CD4-positive, alpha-beta T cell treated with Interleukin-4 for 1 hour (primary cell): ENCODE results near the gene SOCS6.
"Not testable (repeated sequence)": the region's sequence is repeated elsewhere in the genome, so short reads cannot be mapped to it uniquely, and the experiment has no call there.

Experiments used
- DNase-seq, 2 donors: peaks; one replicate each; pipeline ENCODE4 v3.0.0-alpha.2; 2020 to 2022

The SOCS6 gene

DNA sequence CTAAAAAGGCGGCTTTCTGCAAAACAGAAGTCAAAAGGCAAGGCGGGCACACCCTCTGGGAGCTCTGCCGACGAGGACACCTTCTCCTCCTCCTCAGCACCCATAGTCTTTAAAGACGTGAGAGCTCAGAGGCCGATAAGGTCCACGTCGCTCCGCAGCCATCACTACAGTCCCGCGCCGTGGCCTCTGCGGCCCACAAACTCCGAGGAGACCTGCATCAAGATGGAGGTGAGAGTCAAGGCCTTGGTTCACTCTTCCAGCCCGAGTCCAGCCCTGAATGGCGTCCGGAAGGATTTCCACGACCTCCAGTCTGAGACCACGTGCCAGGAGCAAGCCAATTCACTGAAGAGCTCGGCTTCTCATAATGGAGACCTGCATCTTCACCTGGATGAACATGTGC lies 36.1 kb downstream of the SOCS6 start:
- DNase-seq, result no peak

DNA sequence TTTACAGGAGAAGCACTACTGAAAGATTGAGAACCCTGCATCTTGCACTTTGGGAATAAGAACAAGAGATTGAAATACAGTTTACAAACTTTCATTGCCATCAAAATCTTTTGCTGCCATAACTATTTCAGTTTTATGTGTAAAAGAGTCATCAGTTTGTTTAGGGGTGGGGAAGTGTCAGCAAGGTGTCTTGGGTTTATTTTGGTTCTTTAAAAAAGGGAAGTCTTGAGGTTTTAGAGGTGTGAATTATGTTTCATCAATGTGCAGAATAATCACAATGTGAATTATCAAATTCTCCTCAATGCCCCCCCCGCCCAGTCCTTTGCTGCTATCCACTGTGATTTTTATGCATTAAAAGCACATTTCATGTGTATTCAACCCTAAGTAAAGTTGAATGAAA lies 37.4 kb downstream of the SOCS6 start:
- DNase-seq, result no peak

DNA sequence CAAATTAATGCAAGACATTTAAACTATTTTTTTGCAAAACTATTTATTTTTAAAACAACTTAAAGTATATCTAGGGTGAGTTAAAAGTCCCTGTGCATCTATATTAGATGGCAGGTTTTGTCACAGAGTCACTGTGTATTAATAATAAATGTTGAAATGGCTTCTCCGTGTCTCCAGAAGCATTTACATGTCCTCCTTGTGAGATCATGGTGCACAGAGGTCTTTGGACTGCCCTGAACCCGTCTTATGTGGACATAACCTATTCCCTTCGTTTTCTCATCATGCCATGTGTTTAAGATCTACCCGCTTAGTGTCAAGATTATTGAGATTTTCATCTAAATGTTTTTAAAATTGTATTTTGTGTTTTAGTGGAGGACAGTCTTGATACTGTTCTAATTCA lies 39.3 kb downstream of the SOCS6 start:
- no peak for DNase-seq

DNA sequence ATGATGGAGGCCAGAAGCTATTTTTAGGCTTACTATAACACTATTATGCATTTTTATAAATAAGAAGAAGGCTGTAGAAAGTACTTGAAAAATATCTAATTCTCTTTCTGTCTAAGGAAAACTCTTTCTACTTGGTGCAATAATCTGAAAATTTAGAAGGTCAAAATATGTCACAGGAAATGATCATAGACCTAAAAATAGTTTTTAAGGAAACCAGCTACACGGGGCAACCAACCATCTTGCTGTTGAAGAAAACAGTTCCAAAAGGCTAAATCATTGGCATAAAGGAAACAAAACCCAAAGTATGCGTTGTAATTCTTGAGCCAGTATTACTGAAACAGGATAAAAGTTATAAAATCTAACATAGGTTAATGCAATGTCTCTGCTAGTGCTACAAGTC lies 40.2 kb downstream of the SOCS6 start:
- DNase-seq, result no peak

DNA sequence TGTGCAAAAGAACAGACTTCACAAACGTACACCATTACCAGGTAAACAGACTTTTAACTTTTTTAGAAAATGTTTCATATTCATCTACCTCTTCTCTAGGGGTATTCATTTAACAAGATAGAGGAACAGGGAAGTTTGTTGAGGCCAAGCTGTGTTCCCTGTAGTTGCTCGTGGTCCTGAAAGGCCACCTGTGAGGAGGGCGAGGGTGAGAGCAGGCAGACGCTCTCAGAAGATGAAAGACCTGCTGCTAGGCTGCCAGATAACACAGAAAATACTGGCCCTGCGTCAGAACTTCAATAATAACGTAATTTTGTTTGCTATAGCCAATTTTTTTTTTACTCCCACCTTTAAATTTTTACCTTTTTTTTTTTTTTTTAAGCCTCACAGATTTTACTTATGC lies 42.0 kb downstream of the SOCS6 start:
- no peak for DNase-seq

DNA sequence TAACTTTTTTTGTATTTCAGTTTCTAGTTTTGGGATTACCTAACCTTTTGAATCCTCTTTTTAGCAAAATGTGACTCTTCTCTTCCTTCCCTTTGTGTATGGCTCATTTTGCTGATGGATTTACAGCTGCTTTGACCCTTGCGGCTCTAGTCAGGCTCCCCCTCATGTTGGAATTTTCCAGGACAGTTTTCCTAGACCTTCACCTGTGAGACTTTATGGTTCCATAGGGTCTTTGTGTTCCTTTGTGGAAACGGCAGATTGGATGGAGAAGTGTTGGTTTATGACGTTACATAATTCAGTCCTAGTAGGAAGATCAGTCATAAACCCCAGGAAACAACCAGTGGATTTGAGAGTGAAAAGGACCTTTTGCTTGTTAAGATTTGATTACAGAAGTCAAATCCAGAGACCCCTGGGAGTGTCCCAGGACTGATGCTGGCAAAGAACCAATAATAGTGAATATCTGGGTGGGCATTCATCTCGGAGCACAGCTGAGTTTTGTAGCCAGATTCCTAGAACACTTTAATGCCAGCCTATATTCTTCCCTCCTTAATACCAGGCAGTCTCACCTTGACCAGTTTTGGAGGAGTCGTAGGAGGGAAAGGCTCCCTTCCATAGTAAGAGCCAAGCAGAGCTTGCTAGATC lies 42.7 kb downstream of the SOCS6 start:
- DNase-seq, result no peak

DNA sequence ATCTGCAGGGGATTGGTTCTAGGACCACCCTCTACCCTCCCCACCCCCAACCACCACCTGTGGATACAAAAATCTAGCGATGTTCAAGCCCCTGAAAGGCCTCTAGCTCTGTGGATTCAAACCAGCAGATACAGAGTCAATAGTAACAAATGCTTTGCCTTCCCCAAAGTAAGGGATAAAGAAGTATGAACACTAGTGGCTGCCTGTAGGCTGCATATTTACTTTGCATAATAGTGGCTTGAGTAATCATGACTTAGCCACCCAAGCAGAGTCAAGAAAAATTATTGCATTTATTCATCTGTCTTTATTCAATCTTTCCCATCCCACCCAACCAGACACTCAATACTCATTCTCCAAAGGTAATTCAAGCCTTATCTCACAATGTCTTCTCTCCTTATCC lies 43.8 kb downstream of the SOCS6 start:
- no peak for DNase-seq

DNA sequence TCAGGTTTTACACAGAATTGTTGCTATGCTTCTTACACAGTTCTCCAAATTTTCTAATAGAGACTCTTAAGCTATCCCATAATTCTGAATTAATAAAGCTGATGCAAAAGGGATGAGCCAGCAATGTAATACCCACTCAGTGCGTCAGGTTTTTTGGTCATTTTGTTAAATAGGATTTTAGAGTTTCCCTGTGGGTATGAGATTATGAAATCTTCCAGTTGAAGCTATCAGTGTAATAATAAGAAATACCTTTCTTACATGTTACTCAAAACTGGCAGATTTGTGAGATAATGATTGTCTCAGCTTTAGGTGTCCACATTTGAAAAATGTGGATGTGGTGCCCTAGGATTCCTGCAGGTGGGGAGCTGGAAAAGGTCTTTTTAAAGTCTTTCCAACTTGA lies 44.5 kb downstream of the SOCS6 start:
- no peak for DNase-seq

DNA sequence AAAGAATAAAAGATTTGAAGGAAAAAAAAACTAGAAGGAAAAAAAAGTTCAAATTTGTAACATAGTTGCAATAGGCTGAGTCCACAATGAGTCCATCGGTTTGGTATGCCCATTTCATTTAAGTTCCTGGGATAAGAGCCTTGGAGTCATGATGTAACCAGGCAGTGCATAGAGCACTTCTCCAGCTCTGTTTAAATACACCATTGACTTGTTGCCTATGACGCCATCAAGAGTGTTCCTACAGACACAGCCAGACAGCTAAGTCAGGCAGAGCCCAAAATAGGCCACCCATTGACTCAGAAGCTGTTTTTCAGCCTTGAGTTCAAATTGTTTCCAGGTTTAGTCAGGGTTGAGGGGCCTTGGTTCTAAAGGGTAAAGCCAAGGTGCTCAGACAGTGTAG lies 44.9 kb downstream of the SOCS6 start:
- DNase-seq, result no peak

DNA sequence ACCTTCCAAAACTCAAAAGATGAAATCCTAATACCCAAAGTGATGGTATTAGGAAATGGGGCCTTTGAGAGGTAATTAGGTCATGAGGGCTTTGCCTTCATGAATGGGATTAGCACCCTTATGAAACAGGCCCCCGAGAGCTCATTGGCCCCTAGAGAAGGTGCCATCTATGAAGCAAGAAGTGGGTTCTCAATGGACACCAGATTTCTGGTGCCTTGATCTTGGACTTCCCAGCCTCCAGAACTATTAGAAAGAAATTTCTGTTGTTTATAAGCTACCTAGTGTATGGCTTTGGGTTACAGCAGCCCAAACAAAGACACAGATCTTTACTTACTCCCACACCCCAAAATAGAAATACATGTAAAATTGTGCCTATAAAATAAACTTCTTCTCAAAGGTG lies 45.4 kb downstream of the SOCS6 start:
- DNase-seq, result no peak

DNA sequence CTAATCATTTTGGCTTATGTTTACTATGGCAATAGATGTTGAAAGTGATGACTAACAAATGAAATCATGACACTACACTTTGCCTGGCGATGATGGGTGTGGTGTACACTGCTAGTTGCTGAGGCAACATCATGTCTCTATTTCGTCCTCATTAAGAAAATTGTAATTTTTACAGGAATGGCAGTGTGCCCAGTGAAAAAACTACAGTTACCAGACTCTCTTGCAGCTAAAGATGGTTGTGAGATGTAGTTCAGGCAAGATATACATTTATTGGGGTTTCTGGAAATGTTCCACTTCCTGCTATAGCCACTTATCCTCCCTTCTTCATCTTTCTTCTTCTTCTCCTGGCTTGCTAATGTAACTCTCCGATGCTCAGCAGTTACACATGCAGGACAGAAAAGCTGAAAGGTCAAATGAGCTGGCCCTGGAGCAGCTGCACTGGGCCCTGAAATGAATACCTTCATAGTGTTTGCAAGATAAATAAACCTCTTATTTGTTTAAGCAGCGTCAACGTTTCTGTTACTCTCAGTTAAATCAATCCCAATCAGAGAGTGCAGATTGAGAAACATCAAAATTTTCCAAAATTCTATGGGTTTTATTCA lies 46.0 kb downstream of the SOCS6 start:
- DNase-seq, result no peak

DNA sequence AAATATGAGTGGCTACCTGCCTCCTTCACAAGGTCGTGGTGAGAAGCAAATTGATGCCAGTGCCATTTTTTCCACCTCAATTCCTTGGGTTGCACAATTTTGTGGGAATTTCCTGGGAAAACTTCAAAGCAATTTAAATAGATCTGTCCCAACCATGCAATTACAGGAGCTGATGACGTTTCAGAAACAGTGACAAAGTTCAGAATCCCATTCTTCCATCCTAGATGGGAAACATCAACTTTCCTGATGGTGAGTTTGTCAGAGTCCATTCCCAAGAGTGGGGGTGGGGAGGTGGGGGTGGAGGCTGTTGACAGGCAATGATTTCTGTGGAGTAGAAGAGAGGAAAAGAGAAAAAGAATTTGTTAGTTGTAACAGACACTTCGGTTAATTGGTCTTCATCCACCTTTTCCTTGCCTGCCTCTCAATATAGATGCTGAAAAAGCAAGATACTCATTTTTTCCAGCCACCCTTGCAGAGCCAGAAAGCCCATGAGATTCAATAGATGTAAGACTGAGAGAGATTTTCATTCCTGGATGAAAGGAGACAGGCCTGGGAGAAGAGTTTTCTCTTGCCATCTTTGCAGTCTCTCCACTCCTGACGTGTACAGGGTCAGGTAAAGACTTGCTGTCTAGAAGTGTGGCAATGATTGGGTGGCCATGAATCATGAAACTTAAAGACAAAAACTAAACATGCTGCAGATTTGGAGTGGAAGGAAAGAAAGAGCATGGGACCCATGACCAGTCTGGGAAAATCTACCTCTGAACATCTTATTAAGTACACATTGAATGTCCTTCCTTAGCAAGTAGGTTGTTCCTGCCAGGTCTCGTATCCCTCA lies 47.3 kb downstream of the SOCS6 start:
- DNase-seq, result no peak

DNA sequence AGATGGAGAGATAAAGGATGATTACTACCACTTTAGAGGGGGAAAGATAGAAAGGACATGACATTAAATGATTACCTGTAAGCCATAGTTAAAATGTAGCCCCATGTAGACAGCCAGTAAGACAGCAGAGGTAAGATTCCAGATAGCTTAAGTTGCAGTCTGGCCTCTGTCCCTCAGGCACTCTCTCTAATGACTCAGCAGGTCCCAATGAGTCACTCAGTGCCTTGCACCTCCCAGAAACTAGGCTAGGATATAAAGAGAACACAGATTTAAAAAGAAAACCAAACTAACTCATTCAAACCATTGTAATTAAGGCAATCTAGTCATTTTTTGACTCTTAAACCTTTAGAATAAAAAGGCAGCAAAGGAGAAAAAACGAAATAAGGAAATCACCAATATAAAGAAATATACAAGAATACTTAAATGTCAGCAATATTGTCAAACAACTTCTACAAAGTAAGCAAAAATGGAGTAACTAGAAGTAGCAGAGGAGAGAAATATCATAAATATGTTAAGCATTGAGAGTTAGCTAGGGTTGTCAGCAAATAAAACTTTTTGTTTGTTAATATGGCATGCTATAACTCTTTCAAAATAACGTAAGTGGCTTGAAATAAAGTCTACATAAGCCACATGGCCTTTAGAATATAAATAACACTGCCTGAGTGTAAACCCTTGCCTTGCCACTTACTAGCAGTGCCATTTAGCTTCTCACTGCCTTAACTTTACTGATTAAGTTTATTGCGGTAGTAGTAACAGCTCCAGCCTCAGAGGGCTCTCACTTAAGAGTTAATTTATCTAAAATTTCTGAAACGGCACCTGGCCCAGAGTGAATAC lies 48.5 kb downstream of the SOCS6 start:
- DNase-seq, result no peak

DNA sequence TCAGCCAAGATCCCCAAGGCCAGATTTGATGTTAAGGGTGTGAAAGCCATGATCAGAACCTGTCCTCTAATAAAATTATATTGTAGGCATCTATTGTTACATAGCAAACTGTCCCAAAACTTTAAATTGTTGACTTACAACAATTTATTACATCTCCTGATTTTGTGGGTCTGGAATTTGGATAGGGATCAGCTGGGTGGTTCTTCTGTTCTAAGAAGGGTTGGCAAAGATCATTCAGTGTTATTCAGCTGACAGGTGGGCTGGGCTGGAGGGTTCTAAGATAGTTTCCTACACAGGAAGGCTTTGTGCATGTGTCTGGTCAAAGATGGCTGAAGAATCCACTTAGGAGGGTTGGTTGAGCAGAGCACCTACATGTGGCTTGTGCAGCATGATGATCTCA lies 50.0 kb downstream of the SOCS6 start:
- DNase-seq, result no peak

DNA sequence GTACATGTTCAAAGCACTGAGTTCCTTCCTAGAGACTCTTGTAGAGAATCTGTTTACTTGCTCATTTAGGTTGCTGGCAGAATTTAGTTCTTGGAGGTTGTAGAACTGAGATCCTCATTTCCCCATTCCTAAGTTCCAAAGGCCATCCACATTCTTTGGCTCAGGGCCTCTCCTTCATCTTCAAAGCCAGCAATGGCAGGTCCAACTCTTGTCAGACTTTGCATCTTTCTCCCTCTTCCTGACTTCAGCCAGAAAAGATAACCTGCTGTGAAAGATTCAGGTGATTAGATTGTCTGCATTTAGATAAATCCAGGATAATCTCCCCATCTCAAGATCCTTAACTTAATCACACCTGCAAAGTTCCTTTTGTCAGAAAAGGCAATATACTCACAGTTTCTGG lies 51.1 kb downstream of the SOCS6 start:
- no peak for DNase-seq

DNA sequence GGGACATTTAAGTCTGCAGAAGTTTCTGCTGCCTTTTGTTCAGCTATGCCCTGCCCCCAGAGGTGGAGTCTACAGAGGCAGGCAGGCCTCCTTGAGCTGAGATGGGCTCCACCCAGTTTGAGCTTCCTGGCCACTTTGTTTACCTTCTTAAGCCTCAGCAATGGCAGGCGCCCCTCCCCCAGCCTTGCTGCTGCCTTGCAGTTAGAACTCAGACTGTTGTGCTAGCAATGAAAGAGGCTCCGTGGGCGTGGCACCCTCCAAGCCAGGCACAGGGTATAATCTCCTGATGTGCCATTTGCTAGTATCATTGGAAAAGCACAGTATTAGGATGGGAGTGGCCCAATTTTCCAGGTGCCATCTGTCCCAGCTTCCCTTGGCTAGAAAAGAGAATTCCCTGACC lies 59.6 kb downstream of the SOCS6 start:
- DNase-seq, result not testable (repeated sequence)

DNA sequence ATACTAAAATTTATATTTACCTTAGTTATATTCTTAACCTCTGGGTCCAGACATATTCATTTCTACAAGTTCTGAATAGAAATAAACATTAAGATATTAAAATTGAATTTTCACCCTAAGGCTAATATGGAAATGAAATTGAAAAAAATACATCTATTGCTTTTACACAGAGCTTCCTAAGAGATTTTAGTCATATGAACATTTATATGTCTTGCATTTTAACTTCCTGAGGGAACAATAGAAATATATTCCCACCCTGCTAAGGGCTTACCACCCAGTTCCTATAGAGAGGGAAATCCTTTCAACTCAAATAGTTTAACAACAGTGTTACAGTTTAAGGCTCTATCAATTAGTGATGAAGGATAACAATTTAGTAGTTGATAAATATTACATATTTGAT lies 60.5 kb downstream of the SOCS6 start:
- DNase-seq, result no peak

DNA sequence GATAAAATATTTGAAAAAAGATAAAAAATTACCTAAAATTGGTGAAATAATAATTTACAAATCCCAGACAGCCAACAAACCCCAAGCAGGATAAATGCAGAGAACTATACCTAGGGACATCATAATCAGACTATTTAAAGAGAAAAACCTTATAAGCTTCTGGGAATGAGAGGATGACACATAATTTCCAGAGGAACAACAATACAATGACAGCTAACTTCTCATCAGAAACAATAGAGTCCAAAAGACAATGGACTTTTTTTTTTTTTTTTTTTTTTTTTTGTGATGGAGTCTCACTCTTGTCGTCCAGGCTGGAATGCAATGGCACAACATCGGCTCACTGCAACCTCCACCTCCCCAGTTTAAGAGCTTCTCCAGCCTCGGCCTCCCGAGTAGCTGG lies 65.2 kb downstream of the SOCS6 start:
- no peak for DNase-seq

DNA sequence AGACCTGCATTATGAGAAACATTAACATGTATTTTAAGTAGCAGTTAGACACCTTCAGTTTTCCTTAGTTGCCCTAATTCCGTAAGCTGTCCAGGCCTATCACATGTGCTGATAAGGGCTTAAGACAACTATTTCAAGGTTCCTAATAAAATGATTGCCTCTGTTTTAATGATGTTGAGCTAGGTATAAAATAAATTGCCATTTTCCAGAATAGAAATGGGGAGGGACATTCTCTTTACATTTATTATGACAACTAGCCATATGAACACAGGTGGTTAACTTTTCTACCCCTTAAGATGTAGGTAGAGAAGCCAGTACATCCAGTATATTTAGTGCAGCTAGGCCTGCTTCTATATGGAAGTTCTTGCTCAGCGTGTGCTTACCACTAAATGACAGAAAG lies 65.9 kb downstream of the SOCS6 start:
- DNase-seq, result no peak

DNA sequence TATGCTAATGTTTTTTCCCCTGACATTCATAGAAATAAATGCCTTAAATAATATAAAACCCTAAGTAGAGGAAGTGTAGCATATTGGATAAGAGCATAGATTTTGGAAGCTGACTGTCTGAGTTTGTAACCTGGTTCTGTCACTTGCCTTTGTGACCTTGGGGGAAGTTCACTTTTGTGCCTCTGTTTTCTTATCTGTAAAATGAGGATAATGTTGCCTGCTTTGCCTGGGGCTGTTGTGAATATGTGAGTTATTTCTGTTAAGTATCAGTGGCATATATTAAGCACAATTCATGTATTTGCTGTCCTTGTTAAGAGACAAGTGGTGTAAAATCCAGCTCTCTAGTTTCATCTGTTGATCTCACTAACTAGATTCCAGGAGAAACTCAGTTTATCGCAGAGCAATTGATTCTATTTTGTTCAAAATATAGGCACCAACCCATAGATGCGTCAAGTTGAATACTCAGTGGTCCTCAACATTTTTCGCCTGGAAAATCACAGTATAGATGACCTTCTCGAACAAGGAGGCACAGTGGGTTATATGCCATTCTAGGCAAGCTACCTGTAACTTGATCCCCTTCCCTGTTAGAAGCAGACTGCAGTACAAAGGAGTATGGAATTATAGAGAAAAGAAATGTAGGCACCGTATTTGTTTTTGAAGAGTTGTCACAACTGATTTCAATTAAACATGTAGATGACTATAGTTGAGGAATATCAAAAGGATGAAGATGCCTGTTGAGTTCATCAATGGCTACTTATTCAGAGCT lies 67.0 kb downstream of the SOCS6 start:
- no peak for DNase-seq

DNA sequence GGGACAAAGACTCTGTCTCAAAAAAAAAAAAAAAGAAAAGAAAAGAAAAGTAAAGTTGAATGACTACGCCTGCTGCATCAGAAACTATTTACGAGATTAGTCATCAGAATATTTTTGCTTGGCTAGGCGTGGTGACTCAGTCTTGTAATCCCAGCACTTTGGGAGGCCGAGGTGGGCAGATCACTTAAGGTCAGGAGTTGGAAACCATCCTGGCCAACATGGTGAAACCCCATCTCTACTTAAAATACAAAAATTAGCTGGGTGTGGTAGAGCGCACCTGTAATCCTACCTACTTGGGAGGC lies 69.2 kb downstream of the SOCS6 start:
- not testable (repeated sequence) for DNase-seq

DNA sequence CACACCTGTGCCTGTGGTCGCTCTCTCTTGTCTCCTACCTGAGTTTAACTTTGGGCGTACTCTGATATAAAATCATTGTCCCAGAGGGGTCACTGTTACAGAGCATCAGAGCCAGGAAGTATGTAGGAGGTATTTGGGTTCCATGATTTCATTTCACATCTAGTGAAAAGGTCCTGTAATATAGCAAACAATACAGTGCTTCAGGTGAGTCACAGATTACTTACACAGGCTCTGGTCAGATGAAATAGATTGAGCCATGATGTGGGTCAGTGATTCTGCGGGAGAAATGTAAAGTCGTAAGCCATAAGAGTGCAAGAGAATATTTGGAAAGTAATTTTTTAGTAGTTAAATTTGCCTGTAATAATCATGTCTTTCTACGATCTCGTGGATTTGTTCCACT lies 70.2 kb downstream of the SOCS6 start:
- DNase-seq, result no peak

DNA sequence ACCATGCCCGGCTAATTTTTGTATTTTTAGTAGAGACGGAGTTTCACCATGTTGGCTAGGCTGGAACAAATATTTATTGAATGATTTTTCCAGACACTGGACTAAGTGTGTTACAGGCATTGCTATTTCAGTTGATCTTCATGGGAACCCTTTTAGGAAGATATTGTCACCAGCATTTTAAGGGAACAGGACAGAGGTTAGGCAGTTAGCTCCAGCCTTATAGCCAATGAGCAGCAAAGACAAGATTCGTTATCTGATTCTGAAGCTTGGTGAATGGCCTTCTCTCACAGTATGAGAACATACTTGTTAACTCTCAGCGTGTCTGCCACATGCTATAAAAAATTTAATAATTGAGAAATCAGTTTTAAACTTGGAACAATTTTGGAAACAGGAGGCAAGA lies 73.4 kb downstream of the SOCS6 start:
- DNase-seq, result no peak
